Stimulated activated naive B cell treated with anti-CD40 and anti-IgM and Interleukin-4, amounts not matched to agents 10 μg/mL and 1 μg/mL and 100 μg/mL, for 72 hours (primary cell): ENCODE measurements around the gene KAT2B.

Source experiments
- ATAC-seq, 2 donors: fragments of 150-1000 bp; cut with Tn5 transposase; replicated peaks; 2 replicates each; pipeline ENCODE4 v1.10.0; 2021; ENCODE audit warnings: moderate library complexity in 1 of 2
- DNase-seq: peaks from one replicate; pipeline ENCODE4 v3.0.0; 2021
- H3K27ac Mint-ChIP-seq: one replicate; pipeline ENCODE4 v1.8.0; 2022; ENCODE audit warnings: mild to moderate bottlenecking, mixed read lengths
- H3K27me3 Mint-ChIP-seq, 2 donors: one replicate each; pipeline ENCODE4 v1.8.0; 2022; ENCODE audit warnings: mixed read lengths in 2 of 2
- H3K36me3 Mint-ChIP-seq, 2 donors: one replicate each; pipeline ENCODE4 v1.8.0; 2022; ENCODE audit warnings: mixed read lengths in 2 of 2, mild to moderate bottlenecking in 1 of 2
- H3K4me1 Mint-ChIP-seq, 2 donors: one replicate each; pipeline ENCODE4 v1.8.0; 2022; ENCODE audit warnings: mixed read lengths in 2 of 2, mild to moderate bottlenecking in 1 of 2
- H3K4me3 Mint-ChIP-seq, 2 donors: one replicate each; pipeline ENCODE4 v1.8.0; 2022; ENCODE audit warnings: mild to moderate bottlenecking in 2 of 2, mixed read lengths in 2 of 2, moderate library complexity in 1 of 2
- H3K9me3 Mint-ChIP-seq, 2 donors: one replicate each; pipeline ENCODE4 v1.8.0; 2022; ENCODE audit warnings: mixed read lengths in 2 of 2, mild to moderate bottlenecking in 1 of 2

KAT2B gene

GRCh38 chr3:20141851-20142250 lies 101.6 kb downstream of the KAT2B start:
- Mint-ChIP-seq H3K9me3 (no peaks in the 10 kb centered on the region), H3K27me3 (no peaks in the 10 kb centered on the region), H3K36me3 (peaks cover 28 to 44% of the 10 kb centered on the region in 2 donors)

GRCh38 chr3:20142517-20142916 lies 102.3 kb downstream of the KAT2B start:
- DNase-seq (no peak), ATAC-seq (no peak)
- H3K4me3 Mint-ChIP-seq, result no peak overlapping the region
- H3K36me3 Mint-ChIP-seq, result peaks cover 28 to 43% of the 10 kb centered on the region in 2 donors
- H3K4me1 Mint-ChIP-seq, result peaks cover 3 to 6% of the 10 kb centered on the region in 2 donors
- no peaks in the 10 kb centered on the region for H3K27me3 Mint-ChIP-seq
- no peak overlapping the region for H3K27ac Mint-ChIP-seq
- no peaks in the 10 kb centered on the region for H3K9me3 Mint-ChIP-seq

More at GRCh38 chr3:20141851-20142250, 101.6 kb downstream of the KAT2B start:
- ATAC-seq, result no peak
- no peak overlapping the region for H3K27ac Mint-ChIP-seq
- peaks cover 3 to 6% of the 10 kb centered on the region in 2 donors for H3K4me1 Mint-ChIP-seq
- no peak overlapping the region for H3K4me3 Mint-ChIP-seq
- DNase-seq, result no peak

- DNase-seq (no peak), ATAC-seq (no peak)
- H3K27ac Mint-ChIP-seq, result no peak overlapping the region
- H3K27me3 Mint-ChIP-seq, result no peaks in the 10 kb centered on the region
- peaks cover 34 to 53% of the 10 kb centered on the region in 2 donors for H3K36me3 Mint-ChIP-seq
- H3K4me1 Mint-ChIP-seq, result peaks cover 3 to 6% of the 10 kb centered on the region in 2 donors
- H3K9me3 Mint-ChIP-seq, result no peaks in the 10 kb centered on the region
- no peak overlapping the region for H3K4me3 Mint-ChIP-seq
Measured at GRCh38 chr3:20143519-20143918, 103.3 kb downstream of the KAT2B start.

- no peak overlapping the region for H3K27ac Mint-ChIP-seq
- peaks cover 42 to 54% of the 10 kb centered on the region in 2 donors for H3K36me3 Mint-ChIP-seq
- ATAC-seq, result no peak
- H3K27me3 Mint-ChIP-seq, result no peaks in the 10 kb centered on the region
- H3K4me3 Mint-ChIP-seq, result no peak overlapping the region
- no peak for DNase-seq
- no peaks in the 10 kb centered on the region for H3K9me3 Mint-ChIP-seq
- peaks cover 2 to 3% of the 10 kb centered on the region in 2 donors for H3K4me1 Mint-ChIP-seq
Measured at GRCh38 chr3:20145874-20146273, 105.6 kb downstream of the KAT2B start.

- H3K36me3 Mint-ChIP-seq, result peaks cover 39 to 51% of the 10 kb centered on the region in 2 donors
- no peaks in the 10 kb centered on the region for H3K9me3 Mint-ChIP-seq
- no peak overlapping the region for H3K4me3 Mint-ChIP-seq
- ATAC-seq (no peak), DNase-seq (no peak)
- H3K27ac Mint-ChIP-seq, result no peak overlapping the region
- H3K27me3 Mint-ChIP-seq, result no peaks in the 10 kb centered on the region
- no peaks in the 10 kb centered on the region for H3K4me1 Mint-ChIP-seq
Measured at GRCh38 chr3:20146301-20146700, 106.1 kb downstream of the KAT2B start.

DNA sequence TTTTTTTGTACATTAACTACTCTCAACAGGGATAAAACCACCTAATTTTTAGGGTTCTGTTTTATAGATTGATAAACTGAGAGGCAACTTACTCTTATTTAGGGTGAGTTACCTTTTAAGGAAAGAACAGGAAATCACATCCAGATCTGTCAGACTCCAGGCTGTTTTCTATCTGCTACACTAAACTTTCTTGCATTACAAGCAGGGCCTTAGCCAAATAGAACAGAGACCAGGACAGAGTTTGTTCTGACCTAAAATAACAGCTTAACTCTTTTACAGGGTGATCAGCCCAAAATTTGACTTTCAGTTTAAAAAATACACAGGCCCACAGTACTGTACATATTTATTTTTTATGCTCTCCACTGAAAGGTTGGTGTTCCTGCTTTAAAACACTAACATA lies 107.1 kb downstream of the KAT2B start:
- Mint-ChIP-seq H3K27me3 (no peaks in the 10 kb centered on the region), H3K4me3 (no peak overlapping the region), H3K27ac (no peak overlapping the region), H3K9me3 (no peaks in the 10 kb centered on the region), H3K4me1 (no peaks in the 10 kb centered on the region), H3K36me3 (peaks cover 36 to 48% of the 10 kb centered on the region in 2 donors)
- DNase-seq (no peak), ATAC-seq (no peak)

DNA sequence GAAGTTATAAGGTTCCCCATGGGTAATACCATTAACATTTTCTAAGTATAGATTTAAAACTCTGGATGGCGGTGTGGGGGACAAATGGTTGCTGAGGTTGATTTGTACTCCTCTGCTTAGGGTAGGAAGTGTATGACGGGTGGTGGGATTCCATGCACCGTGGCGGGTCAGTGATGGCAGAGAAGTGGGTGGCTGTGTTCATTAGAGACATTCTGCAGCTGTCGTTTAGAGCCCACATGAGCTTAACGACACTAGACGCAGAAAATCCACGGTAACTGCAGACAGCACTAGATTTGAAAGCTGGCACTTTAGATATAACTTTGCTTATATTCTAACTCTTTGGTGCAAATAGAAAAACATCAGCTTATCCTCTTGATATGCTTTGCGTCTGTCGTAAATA lies 108.2 kb downstream of the KAT2B start:
- H3K4me1 Mint-ChIP-seq, result no peaks in the 10 kb centered on the region
- no peak overlapping the region for H3K27ac Mint-ChIP-seq
- peaks cover 26 to 37% of the 10 kb centered on the region in 2 donors for H3K36me3 Mint-ChIP-seq
- DNase-seq (no peak), ATAC-seq (no peak)
- H3K27me3 Mint-ChIP-seq, result no peaks in the 10 kb centered on the region
- no peaks in the 10 kb centered on the region for H3K9me3 Mint-ChIP-seq
- no peak overlapping the region for H3K4me3 Mint-ChIP-seq

DNA sequence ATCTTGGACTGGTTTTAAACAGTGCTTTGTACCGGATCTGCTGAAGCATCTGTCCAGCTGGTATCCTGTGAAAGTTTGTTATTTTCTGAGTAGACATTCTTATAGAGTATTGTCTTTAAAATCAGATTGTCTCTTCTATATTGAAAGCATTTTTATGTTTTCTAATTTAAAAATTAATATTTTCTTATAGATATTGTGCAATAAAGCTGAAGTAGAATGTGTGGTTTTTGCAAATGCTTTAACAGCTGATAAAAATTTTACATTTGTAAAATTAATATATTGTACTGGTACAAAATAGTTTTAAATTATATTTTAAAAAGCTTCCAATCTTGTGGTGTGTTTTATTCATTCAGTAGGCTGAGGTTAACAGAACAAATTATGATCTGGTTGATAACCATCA lies 113.8 kb downstream of the KAT2B start:
- no peak overlapping the region for H3K27ac Mint-ChIP-seq
- DNase-seq, result no peak
- peaks cover 30 to 31% of the 10 kb centered on the region in 2 donors for H3K36me3 Mint-ChIP-seq
- ATAC-seq, result no peak
- H3K27me3 Mint-ChIP-seq, result no peaks in the 10 kb centered on the region
- H3K4me1 Mint-ChIP-seq, result peaks cover 0 to 2% of the 10 kb centered on the region in 2 donors
- no peak overlapping the region for H3K4me3 Mint-ChIP-seq
- no peaks in the 10 kb centered on the region for H3K9me3 Mint-ChIP-seq

DNA sequence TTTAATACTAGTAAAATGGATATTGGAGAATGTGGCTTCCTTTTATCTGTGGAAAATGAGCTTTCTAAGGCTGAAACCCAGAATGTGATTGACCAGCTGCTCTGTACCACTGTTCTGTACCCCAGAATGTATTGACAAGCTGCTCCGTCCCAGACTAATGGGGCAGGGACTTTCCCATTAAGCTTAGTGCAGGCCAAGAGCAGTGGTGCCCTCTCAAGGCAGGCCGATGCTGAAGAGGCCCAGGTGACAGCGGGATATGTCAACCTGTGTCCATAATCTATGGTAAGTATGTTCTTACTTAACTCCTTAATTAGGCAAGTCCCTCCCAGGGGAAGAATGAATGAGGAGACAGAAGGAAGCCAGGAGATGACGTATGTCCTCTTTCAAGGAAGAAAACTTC lies 114.7 kb downstream of the KAT2B start:
- Mint-ChIP-seq H3K4me3 (no peak overlapping the region), H3K36me3 (peaks cover 29 to 31% of the 10 kb centered on the region in 2 donors), H3K27ac (peak overlapping the region; percentile 20), H3K27me3 (no peaks in the 10 kb centered on the region), H3K9me3 (no peaks in the 10 kb centered on the region), H3K4me1 (peaks cover 6% of the 10 kb centered on the region in 2 donors)
- peak; percentile 29 to 42 for ATAC-seq
- no peak for DNase-seq

GRCh38 chr3:20160230-20160629 lies 120.0 kb downstream of the KAT2B start:
- Mint-ChIP-seq H3K9me3 (peaks cover 0 to 1% of the 10 kb centered on the region in 2 donors), H3K4me3 (no peak overlapping the region), H3K36me3 (peaks cover 29 to 40% of the 10 kb centered on the region in 2 donors), H3K27me3 (no peaks in the 10 kb centered on the region), H3K27ac (peak overlapping the region; percentile 75), H3K4me1 (peaks cover 18 to 51% of the 10 kb centered on the region in 2 donors)
- DNase-seq (no peak), ATAC-seq (no peak)

DNA sequence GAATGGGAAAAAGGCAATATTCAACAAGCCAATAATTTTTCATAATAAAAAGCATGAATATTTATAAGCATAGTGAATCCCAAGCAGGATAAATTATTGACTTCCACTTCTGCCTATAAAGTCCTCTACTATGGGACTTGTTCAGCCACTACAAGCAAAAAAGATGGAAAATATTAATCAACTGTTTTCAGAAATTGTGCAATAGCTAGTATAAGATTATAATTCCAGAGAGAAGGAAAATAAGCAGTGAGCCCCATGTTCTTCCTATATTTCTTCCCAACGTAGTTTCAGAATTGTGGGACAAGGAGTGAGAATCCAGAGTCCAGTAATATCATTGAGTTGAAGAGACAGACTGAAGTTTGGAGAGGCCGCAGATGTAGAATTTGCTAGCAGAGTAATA lies 121.5 kb downstream of the KAT2B start:
- H3K9me3 Mint-ChIP-seq, result peaks cover 0 to 1% of the 10 kb centered on the region in 2 donors
- peaks cover 16 to 51% of the 10 kb centered on the region in 2 donors for H3K4me1 Mint-ChIP-seq
- peaks cover 30 to 42% of the 10 kb centered on the region in 2 donors for H3K36me3 Mint-ChIP-seq
- DNase-seq (no peak), ATAC-seq (no peak)
- H3K27ac Mint-ChIP-seq, result no peak overlapping the region
- no peaks in the 10 kb centered on the region for H3K27me3 Mint-ChIP-seq
- H3K4me3 Mint-ChIP-seq, result no peak overlapping the region

- H3K27me3 Mint-ChIP-seq, result no peaks in the 10 kb centered on the region
- no peak overlapping the region for H3K4me3 Mint-ChIP-seq
- H3K9me3 Mint-ChIP-seq, result no peaks in the 10 kb centered on the region
- peaks cover 13 to 21% of the 10 kb centered on the region in 2 donors for H3K36me3 Mint-ChIP-seq
- ATAC-seq (peak; percentile 53 to 59), DNase-seq (no peak)
- no peak overlapping the region for H3K27ac Mint-ChIP-seq
- peaks cover 7 to 13% of the 10 kb centered on the region in 2 donors for H3K4me1 Mint-ChIP-seq
Measured at GRCh38 chr3:20173844-20174410, 133.7 kb downstream of the KAT2B start.

DNA sequence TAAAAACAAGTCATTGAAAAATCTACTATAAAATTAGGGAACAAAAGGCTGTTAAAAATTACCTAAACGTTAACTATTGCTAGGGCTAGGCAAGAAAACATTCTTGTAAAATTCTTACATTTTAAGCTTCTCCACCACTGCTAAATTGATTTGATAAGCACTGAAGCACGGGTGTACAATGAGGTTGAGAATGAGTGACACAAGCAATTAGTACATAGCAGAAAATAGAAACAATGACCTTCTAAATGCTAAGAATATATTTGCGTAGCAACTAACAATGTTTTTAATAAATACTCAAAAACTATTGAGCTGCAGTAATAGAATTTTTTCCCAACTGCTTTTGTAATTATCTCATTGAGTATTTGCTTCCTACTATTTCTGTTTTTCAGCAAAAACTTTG lies 141.0 kb downstream of the KAT2B start:
- H3K4me1 Mint-ChIP-seq, result peaks cover 0 to 6% of the 10 kb centered on the region in 2 donors
- H3K36me3 Mint-ChIP-seq, result peaks cover 16 to 27% of the 10 kb centered on the region in 2 donors
- no peaks in the 10 kb centered on the region for H3K9me3 Mint-ChIP-seq
- H3K27me3 Mint-ChIP-seq, result no peaks in the 10 kb centered on the region
- H3K4me3 Mint-ChIP-seq, result no peak overlapping the region
- H3K27ac Mint-ChIP-seq, result no peak overlapping the region
- DNase-seq (no peak), ATAC-seq (no peak)

DNA sequence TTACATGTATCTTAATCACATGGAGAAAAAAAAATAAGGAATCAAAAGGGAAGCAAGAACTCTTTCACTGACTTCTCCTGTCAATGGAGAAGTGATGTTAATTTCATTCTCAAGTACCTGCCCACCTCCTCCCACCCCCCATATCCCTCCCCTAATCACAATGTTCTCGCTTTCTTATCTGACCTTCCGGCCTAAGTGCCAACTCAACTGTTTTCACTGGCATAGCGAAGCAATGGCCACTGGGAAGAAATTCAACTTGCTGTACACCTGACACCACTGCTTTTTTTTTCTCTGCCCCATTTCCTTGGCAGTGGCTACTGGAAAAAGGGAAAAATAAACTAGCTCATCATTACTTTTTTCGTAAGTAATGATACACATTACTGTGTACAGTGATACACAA lies 142.0 kb downstream of the KAT2B start:
- Mint-ChIP-seq H3K4me3 (no peak overlapping the region), H3K36me3 (peaks cover 16 to 27% of the 10 kb centered on the region in 2 donors), H3K9me3 (no peaks in the 10 kb centered on the region), H3K27me3 (no peaks in the 10 kb centered on the region), H3K4me1 (peaks cover 0 to 6% of the 10 kb centered on the region in 2 donors), H3K27ac (no peak overlapping the region)
- ATAC-seq (no peak), DNase-seq (no peak)

GRCh38 chr3:20185331-20185678 lies 145.1 kb downstream of the KAT2B start:
- peak; percentile 2 to 16 for ATAC-seq

More at GRCh38 chr3:20185331-20185678, 145.1 kb downstream of the KAT2B start:
- Mint-ChIP-seq H3K4me1 (no peaks in the 10 kb centered on the region), H3K9me3 (no peaks in the 10 kb centered on the region), H3K36me3 (peaks cover 6 to 7% of the 10 kb centered on the region in 2 donors), H3K27ac (no peak overlapping the region), H3K4me3 (no peak overlapping the region), H3K27me3 (no peaks in the 10 kb centered on the region)
- DNase-seq, result peak; percentile 4
